Right lobe of liver (tissue), 4 donors: Measurements from ENCODE around the gene SMARCA2.
"Not testable (repeated sequence)": the region's sequence is repeated elsewhere in the genome, so short reads cannot be mapped to it uniquely, and the experiment has no call there.

Experiments
- POLR2A ChIP-seq: fragments of 450-650 bp; IDR thresholded peaks from one replicate; pipeline ENCODE4 v1.6.1; 2017; ENCODE audit warnings: antibody characterized with exemption, mild to moderate bottlenecking
- TF ChIP-seq, protein P1 (sequence below), 4 donors: fragments of 200-600 bp in 3 of 4; fragments of 450-650 bp in 1 of 4; IDR thresholded peaks; one replicate each; pipeline versions ENCODE4 v1.5.1 to v1.8.0; 2016 to 2022; ENCODE audit warnings: antibody characterized with exemption in 4 of 4, mild to moderate bottlenecking in 2 of 4
- donor health status: DM: no; HTN: no; CAD: no.
- donor health status: DM: no; HTN: no; CAD: no.
- donor health status: DM: no; HTN: yes; CAD: no.

DNA sequence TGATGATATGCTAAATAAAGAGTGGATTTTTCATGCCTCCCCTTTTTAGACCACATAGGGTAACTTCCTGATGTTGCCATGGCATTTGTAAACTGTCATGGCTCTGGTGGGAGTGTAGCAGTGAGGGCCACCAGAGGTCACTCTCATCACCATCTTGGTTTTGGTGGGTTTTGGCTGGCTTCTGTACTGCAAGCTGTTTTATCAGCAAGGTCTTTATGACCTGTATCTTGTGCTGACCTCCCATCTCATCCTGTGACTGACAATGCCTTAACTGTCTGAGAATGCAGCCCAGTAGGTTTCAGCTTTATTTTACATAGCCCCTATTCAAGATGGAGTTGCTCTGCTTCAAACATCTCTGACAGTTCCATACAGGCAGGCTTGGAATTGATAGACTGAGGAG lies 131.6 kb downstream of the SMARCA2 start:
- TF ChIP-seq, protein P1, sequence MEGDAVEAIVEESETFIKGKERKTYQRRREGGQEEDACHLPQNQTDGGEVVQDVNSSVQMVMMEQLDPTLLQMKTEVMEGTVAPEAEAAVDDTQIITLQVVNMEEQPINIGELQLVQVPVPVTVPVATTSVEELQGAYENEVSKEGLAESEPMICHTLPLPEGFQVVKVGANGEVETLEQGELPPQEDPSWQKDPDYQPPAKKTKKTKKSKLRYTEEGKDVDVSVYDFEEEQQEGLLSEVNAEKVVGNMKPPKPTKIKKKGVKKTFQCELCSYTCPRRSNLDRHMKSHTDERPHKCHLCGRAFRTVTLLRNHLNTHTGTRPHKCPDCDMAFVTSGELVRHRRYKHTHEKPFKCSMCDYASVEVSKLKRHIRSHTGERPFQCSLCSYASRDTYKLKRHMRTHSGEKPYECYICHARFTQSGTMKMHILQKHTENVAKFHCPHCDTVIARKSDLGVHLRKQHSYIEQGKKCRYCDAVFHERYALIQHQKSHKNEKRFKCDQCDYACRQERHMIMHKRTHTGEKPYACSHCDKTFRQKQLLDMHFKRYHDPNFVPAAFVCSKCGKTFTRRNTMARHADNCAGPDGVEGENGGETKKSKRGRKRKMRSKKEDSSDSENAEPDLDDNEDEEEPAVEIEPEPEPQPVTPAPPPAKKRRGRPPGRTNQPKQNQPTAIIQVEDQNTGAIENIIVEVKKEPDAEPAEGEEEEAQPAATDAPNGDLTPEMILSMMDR (IDR thresholded peaks at IDR 0.05) = not testable (repeated sequence)
- not testable (repeated sequence) for TF ChIP-seq POLR2A
